Stimulated activated CD4-positive, alpha-beta T cell treated with anti-CD3 and anti-CD28 coated beads, TNF-alpha, amount 100 ng/mL, for 1 hour (primary cell): ENCODE measurements around the gene TSPAN9.

Source experiments
- DNase-seq, 3 donors: peaks; one replicate each; pipeline ENCODE4 v3.0.0-alpha.2; 2020; ENCODE audit warnings: low read depth in 3 of 3, low spot score in 1 of 3

The TSPAN9 gene

DNA sequence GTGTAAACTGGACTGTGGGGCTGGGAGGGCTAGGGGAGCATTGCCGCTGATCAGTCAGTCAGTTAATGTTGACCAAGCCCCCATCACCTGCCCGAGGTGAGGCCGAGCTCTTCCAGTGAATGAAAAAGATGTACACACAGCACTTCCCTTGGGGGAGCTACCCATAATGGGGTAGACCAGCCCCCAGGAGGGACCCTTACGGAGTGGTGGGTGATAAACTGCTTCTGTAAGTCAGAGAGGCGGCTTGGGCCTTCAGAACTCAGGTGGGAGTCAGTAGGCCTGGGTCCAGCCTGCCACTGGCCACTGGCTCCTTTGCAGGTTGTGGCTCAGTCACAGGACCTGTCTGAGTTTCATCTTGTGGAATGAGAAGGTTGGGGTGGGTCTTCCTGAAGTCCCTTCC, 43.5 kb downstream of the TSPAN9 start:
- DNase-seq, result no peak

DNA sequence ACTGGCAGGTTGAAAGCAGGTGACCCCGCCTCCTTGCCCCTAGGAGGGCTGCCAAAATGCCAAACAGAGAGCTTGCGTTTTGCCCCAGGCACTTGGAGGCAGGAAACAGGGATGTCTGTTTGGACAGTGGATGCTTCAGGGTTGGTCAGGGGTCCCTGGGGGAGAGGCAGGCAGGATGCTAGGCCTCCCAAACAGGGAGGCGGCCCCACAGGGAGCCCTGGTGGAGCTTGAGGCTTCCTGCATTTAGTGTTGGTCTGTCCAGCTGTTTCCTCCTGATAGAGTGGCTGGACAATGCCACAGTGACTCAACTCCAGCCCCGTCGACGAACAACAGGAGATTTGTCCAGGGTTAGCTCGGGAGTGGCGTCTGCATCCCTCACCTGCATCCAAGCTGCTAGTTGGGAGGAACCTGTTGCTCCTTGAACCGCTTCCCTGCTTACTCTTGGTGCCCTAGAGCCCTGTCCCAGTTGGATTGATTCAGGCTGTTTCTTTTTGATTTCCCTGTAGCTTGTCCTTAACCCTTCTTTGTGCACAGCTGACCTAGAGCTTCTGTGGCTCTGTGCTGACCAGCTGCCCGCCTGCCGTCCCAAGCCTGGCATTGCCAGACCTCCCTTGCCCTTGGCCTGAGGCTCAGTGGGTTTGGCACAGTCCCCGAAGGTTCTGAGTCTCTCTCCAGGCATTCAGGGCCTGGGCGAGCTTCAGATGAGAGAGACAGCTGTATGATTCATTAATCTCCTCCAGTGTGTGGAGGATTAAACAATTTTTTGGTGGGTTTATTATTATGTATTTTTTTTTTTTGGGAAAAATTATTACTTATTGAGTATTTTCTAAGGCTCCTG, 45.9 kb downstream of the TSPAN9 start:
- DNase-seq, result no peak

GRCh38 chr12:3123729-3124128, 46.5 kb downstream of the TSPAN9 start:
- no peak for DNase-seq

GRCh38 chr12:3124917-3125316, 47.7 kb downstream of the TSPAN9 start:
- DNase-seq, result no peak

DNA sequence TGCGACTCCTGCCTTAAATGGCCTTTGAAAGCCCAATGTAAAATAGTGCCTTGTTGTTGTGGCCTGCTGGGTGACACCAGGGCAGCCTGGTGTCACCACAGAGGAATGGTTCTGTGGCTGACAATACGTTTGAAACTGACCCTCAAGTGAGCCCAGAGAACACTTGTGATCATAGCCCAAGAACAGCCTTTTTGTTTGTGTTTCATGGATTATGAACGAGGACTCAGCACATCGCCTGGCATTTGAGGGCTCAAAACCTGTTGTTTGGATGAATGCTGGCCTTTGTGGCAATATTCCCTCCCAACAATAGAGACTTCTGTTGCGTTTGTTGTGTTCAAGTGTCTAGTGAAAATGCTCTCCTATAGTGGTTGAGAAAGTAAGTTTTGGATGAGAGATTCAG, 48.5 kb downstream of the TSPAN9 start:
- no peak for DNase-seq

DNA sequence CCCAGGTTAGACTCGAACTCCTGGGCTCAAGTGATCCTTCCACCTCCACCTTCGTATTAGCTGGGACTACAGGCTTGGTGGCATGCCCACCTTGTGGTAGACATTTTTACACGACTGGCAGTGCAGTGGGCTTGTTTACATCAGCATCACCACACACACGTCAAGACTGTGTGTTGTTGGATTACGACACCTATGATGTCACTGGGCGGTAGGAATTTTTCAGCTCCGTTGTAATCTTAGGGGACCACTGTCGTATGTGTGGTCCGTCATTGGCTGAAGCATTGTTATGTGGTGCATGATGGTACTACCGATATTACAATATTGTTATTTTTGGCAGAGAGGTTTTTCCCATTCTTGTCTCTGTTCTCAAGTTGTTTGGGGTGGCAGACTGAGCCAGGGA, 50.7 kb downstream of the TSPAN9 start:
- DNase-seq, result no peak

- DNase-seq, result no peak
Measured at GRCh38 chr12:3128498-3129293, 51.5 kb downstream of the TSPAN9 start.

DNA sequence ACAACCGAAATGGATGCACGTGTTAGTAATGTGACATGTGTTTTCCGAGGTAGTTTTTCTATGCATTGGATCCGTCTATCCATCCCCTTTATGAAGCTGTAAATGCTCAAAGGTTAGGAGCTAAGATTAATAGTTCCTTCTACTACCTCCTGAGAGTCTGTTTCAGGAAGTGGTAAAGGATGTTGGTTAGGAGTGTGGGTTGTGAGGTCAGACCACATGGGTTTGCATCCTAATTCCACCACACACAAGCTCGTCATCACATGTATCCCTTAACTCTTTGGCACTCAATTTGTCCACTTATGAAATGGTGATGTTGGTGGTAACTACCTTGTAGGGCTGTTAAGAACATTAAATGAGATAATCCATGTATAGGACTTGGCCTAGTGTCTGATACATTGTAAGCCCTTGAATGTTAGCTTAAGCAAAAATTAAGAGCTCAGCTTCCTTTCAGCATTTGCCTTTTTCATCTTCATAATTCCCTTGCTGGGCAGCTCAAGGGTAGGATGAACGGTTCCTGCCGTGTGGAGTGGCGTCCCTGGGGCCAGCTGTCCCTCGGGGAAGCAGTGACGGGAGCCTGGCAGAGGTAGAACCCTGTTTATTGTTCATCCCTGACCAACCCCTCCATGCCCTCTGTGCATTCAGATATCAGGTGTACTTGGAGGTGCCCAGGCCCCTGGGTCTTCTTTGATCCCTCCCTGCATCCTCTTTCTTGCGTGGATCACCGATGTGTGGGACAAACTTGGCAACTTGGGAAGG, 52.3 kb downstream of the TSPAN9 start:
- DNase-seq, result no peak

GRCh38 chr12:3130057-3130830, 53.1 kb downstream of the TSPAN9 start:
- DNase-seq, result no peak

- DNase-seq, result no peak
Measured at GRCh38 chr12:3131129-3131528, 54.0 kb downstream of the TSPAN9 start.

GRCh38 chr12:3132636-3133404, 55.6 kb downstream of the TSPAN9 start:
- no peak for DNase-seq

GRCh38 chr12:3133405-3133783, 56.2 kb downstream of the TSPAN9 start:
- no peak for DNase-seq

- DNase-seq, result no peak
Measured at GRCh38 chr12:3134126-3134525, 56.9 kb downstream of the TSPAN9 start.

GRCh38 chr12:3134526-3135135, 57.5 kb downstream of the TSPAN9 start:
- no peak for DNase-seq

DNA sequence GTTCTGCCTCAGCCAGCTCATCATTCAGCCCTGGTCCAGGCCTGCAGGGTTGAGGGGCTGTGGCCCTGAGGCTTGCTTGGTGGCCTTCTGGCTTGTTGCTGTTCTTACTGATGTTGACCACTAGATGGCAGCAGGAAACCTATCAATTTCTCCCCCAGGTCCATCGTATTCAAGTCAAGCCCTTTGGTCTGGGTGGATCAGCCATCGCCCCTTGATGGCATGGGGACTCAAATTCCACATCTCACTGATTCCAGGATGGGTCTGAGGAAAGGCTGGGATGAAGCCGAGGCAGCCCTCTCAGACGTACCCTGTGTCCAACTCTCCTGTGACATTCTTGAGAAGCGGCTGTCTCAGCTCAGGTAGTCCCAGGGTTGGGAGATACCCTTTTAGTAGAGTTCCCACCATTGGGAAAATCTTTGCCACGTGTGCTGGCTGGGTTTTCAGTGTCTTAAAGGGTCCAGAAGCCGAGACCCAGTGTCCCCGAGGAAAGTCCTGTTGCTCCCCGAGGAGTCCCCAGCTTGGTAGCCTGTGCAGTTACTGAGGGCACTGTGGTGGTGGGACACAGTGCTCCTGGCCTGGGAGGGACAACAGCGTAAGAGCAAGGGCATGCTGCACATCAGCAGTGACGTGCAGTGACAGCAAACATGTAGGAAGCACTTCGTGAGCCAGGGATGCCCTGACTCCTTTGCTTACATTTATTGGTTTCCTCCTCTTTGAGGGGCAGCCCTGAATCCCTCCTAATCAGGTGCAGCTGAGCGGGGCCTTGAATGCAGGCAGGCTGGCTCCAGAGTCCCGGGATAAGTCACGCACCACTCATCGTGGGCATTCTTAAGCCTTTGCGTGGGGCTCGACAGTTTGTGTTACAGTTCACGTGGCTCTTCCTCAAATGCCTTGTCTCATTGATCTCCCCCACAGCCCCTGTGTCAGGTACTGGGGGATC, 58.6 kb downstream of the TSPAN9 start:
- DNase-seq, result peak in 2 of 3 donors; percentile 9 to 11

DNA sequence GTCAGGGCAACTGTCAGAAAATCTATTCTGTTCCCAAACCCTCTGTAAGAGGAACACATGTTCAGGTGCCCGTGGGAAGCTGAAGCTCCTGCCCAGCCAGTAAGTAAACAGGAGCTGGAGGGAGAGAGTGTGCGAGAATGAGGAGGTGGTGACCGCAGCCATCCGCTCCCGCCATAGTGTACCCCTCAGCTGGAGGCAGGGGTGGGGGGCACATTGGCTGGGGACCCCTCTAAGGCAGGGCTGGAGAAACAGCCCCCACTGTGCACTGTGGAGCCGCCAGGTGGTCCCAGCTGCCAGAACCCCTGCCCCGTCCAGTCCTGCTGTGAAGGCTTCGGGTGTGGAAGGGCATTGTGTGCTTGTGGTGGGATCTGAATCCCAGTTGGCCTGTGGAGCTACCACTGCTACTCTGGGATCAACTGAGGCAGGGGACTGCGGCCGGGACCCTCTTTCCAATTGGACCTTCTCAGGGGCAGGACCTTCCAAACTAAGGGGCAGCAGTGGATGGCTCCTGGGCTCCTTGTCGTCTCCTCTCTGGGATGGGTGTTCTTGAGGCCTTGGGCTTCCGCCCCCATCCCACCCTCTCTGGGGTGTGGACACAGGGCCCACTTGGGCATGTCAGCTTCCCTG, 59.6 kb downstream of the TSPAN9 start:
- no peak for DNase-seq

- DNase-seq, result no peak
Measured at GRCh38 chr12:3137268-3137781, 60.1 kb downstream of the TSPAN9 start.
